Parathyroid adenoma (tissue), 2 donors: Measurements from ENCODE around the gene KCNQ1OT1.

Source experiments
- H2AFZ ChIP-seq: fragments of 300-600 bp; sonication (generic); one replicate; pipeline ENCODE4 v1.7.0; 2017; ENCODE audit warnings: antibody characterized with exemption, mild to moderate bottlenecking
- H3K27ac ChIP-seq: fragments of 300-600 bp; sonication (generic); one replicate; pipeline ENCODE4 v1.7.0; 2017
- H3K27me3 ChIP-seq: fragments of 300-600 bp; sonication (generic); one replicate; pipeline ENCODE4 v1.7.0; 2017; ENCODE audit warnings: low read length; ENCODE audit not compliant: control insufficient read depth, insufficient read depth
- H3K36me3 ChIP-seq: fragments of 300-600 bp; sonication (generic); one replicate; pipeline ENCODE4 v1.7.0; 2017; ENCODE audit warnings: low read length; ENCODE audit not compliant: control insufficient read depth, insufficient read depth
- H3K4me1 ChIP-seq: fragments of 300-600 bp; sonication (generic); one replicate; pipeline ENCODE4 v1.7.0; 2017; ENCODE audit warnings: control low read depth
- H3K4me2 ChIP-seq: fragments of 300-600 bp; sonication (generic); one replicate; pipeline ENCODE4 v1.7.0; 2017; ENCODE audit warnings: low read length
- H3K4me3 ChIP-seq: fragments of 300-600 bp; sonication (generic); one replicate; pipeline ENCODE4 v1.7.0; 2017; ENCODE audit warnings: low read depth, low read length
- H3K79me2 ChIP-seq: fragments of 300-600 bp; sonication (generic); one replicate; pipeline ENCODE4 v1.7.0; 2017; ENCODE audit warnings: control low read depth
- H3K9ac ChIP-seq: fragments of 300-600 bp; sonication (generic); one replicate; pipeline ENCODE4 v1.7.0; 2017; ENCODE audit warnings: mild to moderate bottlenecking
- H3K9me3 ChIP-seq: fragments of 300-600 bp; sonication (generic); one replicate; pipeline ENCODE4 v1.7.0; 2017; ENCODE audit warnings: low read length; ENCODE audit not compliant: control insufficient read depth
- TF ChIP-seq, protein P1 (sequence below): fragments of 300-600 bp; sonication (generic); IDR thresholded peaks from one replicate; pipeline ENCODE4 v1.7.0; 2017; ENCODE audit warnings: antibody characterized with exemption, mild to moderate bottlenecking
- donor health status: primary hyperparathyroidism.

Gene KCNQ1OT1

DNA sequence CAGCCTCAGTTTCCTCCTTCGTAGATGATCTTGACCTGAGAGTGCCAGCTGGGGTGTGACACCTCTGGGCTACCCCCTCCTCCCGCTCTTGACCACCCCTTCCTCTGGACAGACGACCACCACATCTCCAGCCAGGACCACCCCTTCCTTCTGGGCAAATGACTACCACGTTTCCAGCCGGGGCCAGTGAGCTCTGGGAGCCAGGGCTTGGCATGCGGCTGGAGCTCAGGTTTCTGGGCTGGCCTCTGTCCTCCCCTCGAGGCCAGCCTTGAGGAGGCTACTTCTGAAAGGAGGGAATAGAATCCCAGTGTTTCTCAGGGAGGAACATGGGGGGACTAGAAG is 120.9 kb downstream of the KCNQ1OT1 start:
- Histone ChIP-seq H2AFZ (no peak overlapping the region), H3K9me3 (no peaks in the 10 kb centered on the region), H3K4me2 (no peak overlapping the region), H3K4me1 (no peaks in the 10 kb centered on the region), H3K4me3 (no peak overlapping the region), H3K27me3 (no peaks in the 10 kb centered on the region), H3K79me2 (no peaks in the 10 kb centered on the region), H3K27ac (no peak overlapping the region), H3K36me3 (no peaks in the 10 kb centered on the region), H3K9ac (no peak overlapping the region)
- TF ChIP-seq, protein P1, sequence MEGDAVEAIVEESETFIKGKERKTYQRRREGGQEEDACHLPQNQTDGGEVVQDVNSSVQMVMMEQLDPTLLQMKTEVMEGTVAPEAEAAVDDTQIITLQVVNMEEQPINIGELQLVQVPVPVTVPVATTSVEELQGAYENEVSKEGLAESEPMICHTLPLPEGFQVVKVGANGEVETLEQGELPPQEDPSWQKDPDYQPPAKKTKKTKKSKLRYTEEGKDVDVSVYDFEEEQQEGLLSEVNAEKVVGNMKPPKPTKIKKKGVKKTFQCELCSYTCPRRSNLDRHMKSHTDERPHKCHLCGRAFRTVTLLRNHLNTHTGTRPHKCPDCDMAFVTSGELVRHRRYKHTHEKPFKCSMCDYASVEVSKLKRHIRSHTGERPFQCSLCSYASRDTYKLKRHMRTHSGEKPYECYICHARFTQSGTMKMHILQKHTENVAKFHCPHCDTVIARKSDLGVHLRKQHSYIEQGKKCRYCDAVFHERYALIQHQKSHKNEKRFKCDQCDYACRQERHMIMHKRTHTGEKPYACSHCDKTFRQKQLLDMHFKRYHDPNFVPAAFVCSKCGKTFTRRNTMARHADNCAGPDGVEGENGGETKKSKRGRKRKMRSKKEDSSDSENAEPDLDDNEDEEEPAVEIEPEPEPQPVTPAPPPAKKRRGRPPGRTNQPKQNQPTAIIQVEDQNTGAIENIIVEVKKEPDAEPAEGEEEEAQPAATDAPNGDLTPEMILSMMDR = no peak

DNA sequence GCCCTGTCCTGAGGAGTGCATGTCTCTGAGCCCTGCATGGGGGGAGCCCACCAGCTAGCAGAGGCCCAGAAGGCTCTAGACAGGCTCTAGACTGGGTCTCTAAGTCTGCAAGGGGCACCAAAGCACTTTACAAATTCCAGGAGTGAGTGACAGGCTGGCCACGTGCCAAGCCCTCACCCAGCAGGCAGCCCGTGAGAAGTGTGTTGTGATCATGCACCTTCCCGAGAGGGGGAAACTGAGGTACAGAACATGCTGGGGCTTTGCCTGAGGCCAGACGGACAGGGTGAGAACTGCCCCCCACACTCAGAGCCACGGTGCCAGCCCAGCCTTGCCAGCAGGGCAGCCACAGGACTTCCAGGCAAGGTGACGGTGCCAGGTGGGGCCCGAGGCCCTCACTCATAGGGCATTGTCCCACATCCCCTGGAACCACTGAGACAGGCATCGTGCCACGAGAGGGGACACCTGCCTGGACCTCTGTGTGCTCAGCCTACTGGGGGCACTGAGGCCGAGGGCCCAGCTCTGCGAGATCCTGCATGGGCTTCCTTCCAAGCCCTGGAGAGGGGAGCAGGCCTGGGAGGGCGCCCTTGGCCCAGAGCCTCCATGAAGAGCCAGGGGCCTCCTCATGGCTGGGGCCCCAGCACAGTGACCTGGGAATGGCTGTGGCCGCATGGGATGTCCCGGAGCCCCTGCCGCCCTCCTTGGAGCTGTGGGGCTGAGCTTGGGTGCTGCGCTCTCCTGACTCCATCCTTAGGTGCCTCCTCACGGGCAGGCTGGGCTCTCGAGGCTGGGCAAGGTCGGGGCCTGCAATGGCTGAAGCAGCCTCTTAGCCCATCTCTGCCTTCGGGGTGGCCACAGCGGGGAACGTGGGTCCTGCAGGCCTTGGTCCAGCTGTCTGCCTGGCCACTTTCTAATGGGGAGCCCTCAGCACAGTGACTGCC is 121.5 kb downstream of the KCNQ1OT1 start:
- Histone ChIP-seq H3K27ac (no peak overlapping the region), H2AFZ (no peak overlapping the region), H3K9ac (no peak overlapping the region), H3K27me3 (no peaks in the 10 kb centered on the region), H3K4me2 (no peak overlapping the region), H3K4me3 (no peak overlapping the region), H3K36me3 (no peaks in the 10 kb centered on the region), H3K79me2 (no peaks in the 10 kb centered on the region), H3K9me3 (no peaks in the 10 kb centered on the region), H3K4me1 (no peaks in the 10 kb centered on the region)
- TF ChIP-seq, protein P1 = no peak

GRCh38 chr11:2577031-2577990 is 122.5 kb downstream of the KCNQ1OT1 start:
- TF ChIP-seq, protein P1 = no peak
- Histone ChIP-seq H3K9ac (no peak overlapping the region), H3K4me2 (no peak overlapping the region), H3K27ac (no peak overlapping the region), H3K4me3 (no peak overlapping the region), H3K79me2 (no peaks in the 10 kb centered on the region), H2AFZ (no peak overlapping the region), H3K4me1 (no peaks in the 10 kb centered on the region), H3K9me3 (no peaks in the 10 kb centered on the region), H3K36me3 (no peaks in the 10 kb centered on the region), H3K27me3 (no peaks in the 10 kb centered on the region)

- no peak overlapping the region for H3K27ac ChIP-seq
- TF ChIP-seq, protein P1 = no peak
- H3K79me2 ChIP-seq = no peaks in the 10 kb centered on the region
- H3K4me2 ChIP-seq = no peak overlapping the region
- no peaks in the 10 kb centered on the region for H3K27me3 ChIP-seq
- H3K9ac ChIP-seq = no peak overlapping the region
- H2AFZ ChIP-seq = no peak overlapping the region
- H3K36me3 ChIP-seq = no peaks in the 10 kb centered on the region
- no peak overlapping the region for H3K4me3 ChIP-seq
- H3K9me3 ChIP-seq = no peaks in the 10 kb centered on the region
- no peaks in the 10 kb centered on the region for H3K4me1 ChIP-seq
Observed at GRCh38 chr11:2576549-2576948, 123.2 kb downstream of the KCNQ1OT1 start.
